ENCODE measurements around the gene PAH.

DNA sequence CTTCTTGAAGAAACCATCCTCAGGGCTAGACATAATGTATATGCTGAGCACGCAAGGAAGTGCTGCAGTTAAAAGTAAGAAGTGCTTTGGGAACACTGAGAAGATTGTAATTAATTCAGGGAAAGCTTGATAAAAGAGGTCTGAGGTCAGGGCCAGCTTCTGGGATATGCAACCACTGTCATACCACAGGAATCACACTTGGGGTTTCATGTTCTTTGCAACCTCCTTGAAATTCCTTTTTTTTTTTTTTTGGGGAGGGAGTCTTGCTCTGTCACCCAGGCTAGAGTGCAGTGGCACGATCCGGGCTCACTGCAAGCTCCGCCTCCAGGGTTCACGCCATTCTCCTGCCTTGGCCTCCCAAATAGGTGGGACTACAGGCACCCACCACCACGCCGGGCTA is 6.9 kb downstream of the PAH start:
- no peak for TF ChIP-seq TEAD4 (IDR thresholded peaks at IDR 0.05; ENCODE audit: borderline replicate concordance, insufficient read depth)
- TF ChIP-seq TAF1 (IDR thresholded peaks at IDR 0.05; ENCODE audit: borderline replicate concordance, low read depth, low read length) = no peak
- no peak for TF ChIP-seq POLR2AphosphoS5 (IDR thresholded peaks at IDR 0.05; ENCODE audit: low read depth, low read length)
- no peak for TF ChIP-seq YY1 (IDR thresholded peaks at IDR 0.05; ENCODE audit: low read depth)
- no peak for TF ChIP-seq NRF1 (IDR thresholded peaks at IDR 0.05; ENCODE audit: low read depth, low read length)
- no peak for TF ChIP-seq FOXM1 (IDR thresholded peaks at IDR 0.05; ENCODE audit: low read depth)
- TF ChIP-seq, protein P1, sequence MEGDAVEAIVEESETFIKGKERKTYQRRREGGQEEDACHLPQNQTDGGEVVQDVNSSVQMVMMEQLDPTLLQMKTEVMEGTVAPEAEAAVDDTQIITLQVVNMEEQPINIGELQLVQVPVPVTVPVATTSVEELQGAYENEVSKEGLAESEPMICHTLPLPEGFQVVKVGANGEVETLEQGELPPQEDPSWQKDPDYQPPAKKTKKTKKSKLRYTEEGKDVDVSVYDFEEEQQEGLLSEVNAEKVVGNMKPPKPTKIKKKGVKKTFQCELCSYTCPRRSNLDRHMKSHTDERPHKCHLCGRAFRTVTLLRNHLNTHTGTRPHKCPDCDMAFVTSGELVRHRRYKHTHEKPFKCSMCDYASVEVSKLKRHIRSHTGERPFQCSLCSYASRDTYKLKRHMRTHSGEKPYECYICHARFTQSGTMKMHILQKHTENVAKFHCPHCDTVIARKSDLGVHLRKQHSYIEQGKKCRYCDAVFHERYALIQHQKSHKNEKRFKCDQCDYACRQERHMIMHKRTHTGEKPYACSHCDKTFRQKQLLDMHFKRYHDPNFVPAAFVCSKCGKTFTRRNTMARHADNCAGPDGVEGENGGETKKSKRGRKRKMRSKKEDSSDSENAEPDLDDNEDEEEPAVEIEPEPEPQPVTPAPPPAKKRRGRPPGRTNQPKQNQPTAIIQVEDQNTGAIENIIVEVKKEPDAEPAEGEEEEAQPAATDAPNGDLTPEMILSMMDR (IDR thresholded peaks at IDR 0.05) = no peak
- no peak for TF ChIP-seq TCF12 (IDR thresholded peaks at IDR 0.05)
- TF ChIP-seq NFIC (IDR thresholded peaks at IDR 0.05; ENCODE audit: borderline replicate concordance) = no peak
- TF ChIP-seq EP300 (IDR thresholded peaks at IDR 0.05; ENCODE audit: borderline replicate concordance in 1 of 2, low read depth in 1 of 2, low read length in 1 of 2) = no peak

Measured in SK-N-SH (cell line).